Omental fat pad (tissue), 4 donors: ENCODE measurements around the gene SUDS3. TPM values are rescaled to one million over a fixed set of nuclear protein-coding genes. Genes with fewer than 3 reads are reported as not detected.

Experiments
- ATAC-seq: fragments of 150-250 bp; one replicate; pipeline ENCODE4 v1.9.1; 2016; ENCODE audit warnings: mild to moderate bottlenecking, moderate library complexity; ENCODE audit not compliant: low FRiP score
- DNase-seq: peaks from one replicate; pipeline ENCODE4 v3.0.0-alpha.2; 2019; ENCODE audit warnings: low spot score
- total RNA-seq, 4 donors: library from RNA; depleted of rRNA; stranded (reverse); fragments of >200 nt; gene quantifications; one replicate each; pipeline ENCODE4 v1.1.0, GENCODE V29; 2016
- TF ChIP-seq, protein P1 (sequence below), 3 donors: fragments of 450-650 bp; IDR thresholded peaks; one replicate each; pipeline ENCODE4 v1.5.1; 2016 to 2017; ENCODE audit warnings: antibody characterized with exemption in 3 of 3, mild to moderate bottlenecking in 3 of 3, moderate library complexity in 2 of 3

The SUDS3 gene
- total RNA-seq, 4 donors from 2014 or later, result 27.7 to 45.6 (median 29.6) TPM

DNA sequence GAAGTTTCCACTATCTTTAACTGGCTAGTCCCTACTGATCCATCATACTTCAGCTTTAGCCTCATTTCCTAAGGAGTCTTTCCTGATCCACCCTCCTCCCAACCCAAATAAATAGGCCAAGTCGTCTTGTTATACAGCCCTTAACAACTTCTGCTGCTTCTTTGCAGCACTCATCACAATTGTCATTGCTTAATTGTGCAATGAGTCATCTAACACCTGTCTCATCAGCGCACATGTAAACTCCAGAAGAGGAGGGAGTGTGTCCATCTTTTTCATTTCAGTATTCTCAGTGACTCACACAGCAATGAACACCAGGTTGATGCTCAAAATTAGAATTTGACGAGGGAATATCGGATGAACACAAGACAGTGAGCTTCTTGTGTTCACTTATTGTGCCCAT, 87.3 kb downstream of the SUDS3 start:
- DNase-seq (no peak), ATAC-seq (no peak)
- TF ChIP-seq, protein P1, sequence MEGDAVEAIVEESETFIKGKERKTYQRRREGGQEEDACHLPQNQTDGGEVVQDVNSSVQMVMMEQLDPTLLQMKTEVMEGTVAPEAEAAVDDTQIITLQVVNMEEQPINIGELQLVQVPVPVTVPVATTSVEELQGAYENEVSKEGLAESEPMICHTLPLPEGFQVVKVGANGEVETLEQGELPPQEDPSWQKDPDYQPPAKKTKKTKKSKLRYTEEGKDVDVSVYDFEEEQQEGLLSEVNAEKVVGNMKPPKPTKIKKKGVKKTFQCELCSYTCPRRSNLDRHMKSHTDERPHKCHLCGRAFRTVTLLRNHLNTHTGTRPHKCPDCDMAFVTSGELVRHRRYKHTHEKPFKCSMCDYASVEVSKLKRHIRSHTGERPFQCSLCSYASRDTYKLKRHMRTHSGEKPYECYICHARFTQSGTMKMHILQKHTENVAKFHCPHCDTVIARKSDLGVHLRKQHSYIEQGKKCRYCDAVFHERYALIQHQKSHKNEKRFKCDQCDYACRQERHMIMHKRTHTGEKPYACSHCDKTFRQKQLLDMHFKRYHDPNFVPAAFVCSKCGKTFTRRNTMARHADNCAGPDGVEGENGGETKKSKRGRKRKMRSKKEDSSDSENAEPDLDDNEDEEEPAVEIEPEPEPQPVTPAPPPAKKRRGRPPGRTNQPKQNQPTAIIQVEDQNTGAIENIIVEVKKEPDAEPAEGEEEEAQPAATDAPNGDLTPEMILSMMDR (IDR thresholded peaks at IDR 0.05), result no peak

- TF ChIP-seq, protein P1 (IDR thresholded peaks at IDR 0.05), result no peak
- no peak for DNase-seq
Measured at GRCh38 chr12:118465706-118466105, 89.4 kb downstream of the SUDS3 start.

More at GRCh38 chr12:118465706-118466105, 89.4 kb downstream of the SUDS3 start:
- no peak for ATAC-seq

Other genes starting within 250 kb of the SUDS3 start
- 100 to 1,000 TPM; 239 to 445 (median 292) TPM for gene PEBP1, start 240.4 kb upstream of the SUDS3 start, total RNA-seq
- gene TAOK3, start 3.6 kb upstream of the SUDS3 start, total RNA-seq, result 10 to 100 TPM; 35.5 to 47.4 (median 40.7) TPM